Heart right ventricle (tissue), 16 donors: ENCODE results near the gene PHACTR4. TPM values are rescaled to one million over a fixed set of nuclear protein-coding genes. Genes with fewer than 3 reads are reported as not detected.
A peak's percentile ranks its signal among the peaks of the same experiment; 100 is the strongest.

ENCODE experiments used
- ATAC-seq, 8 donors: fragments of 200-7000 bp; cut with Tn5 transposase; one replicate each; pipeline ENCODE4 v1.9.1; 2020; ENCODE audit warnings: mild to moderate bottlenecking in 8 of 8, moderate library complexity in 8 of 8, moderate number of reproducible peaks in 1 of 8
- DNase-seq, 2 donors: peaks; one replicate each; pipeline ENCODE4 v3.0.0-alpha.2; 2020
- H3K27ac ChIP-seq, 10 donors: fragments of 200-600 bp; sonication (generic) in 2 of 10; one replicate each; pipeline versions ENCODE4 v1.5.0 to v1.8.0; 2020 to 2022; ENCODE audit warnings: mild to moderate bottlenecking in 3 of 10
- H3K27me3 ChIP-seq, 7 donors: fragments of 200-600 bp; one replicate each; pipeline ENCODE4 v1.8.0; 2021 to 2022; ENCODE audit warnings: mild to moderate bottlenecking in 2 of 7
- H3K36me3 ChIP-seq, 9 donors: fragments of 200-600 bp; sonication (generic) in 1 of 9; one replicate each; pipeline versions ENCODE4 v1.5.0 to v1.8.0; 2020 to 2022; ENCODE audit warnings: mild to moderate bottlenecking in 2 of 9
- H3K4me1 ChIP-seq, 9 donors: fragments of 200-600 bp; sonication (generic) in 1 of 9; one replicate each; pipeline versions ENCODE4 v1.5.0 to v1.8.0; 2020 to 2022; ENCODE audit warnings: mild to moderate bottlenecking in 4 of 9
- H3K4me3 ChIP-seq, 10 donors: fragments of 200-600 bp; sonication (generic) in 2 of 10; one replicate each; pipeline versions ENCODE4 v1.5.0 to v1.8.0; 2020 to 2022; ENCODE audit warnings: mild to moderate bottlenecking in 7 of 10, moderate library complexity in 2 of 10
- H3K9me3 ChIP-seq, 11 donors: fragments of 200-600 bp in 10 of 11; sonication (generic) in 2 of 11; one replicate each; pipeline versions ENCODE4 v1.5.0 to v1.8.0; 2013 to 2022; ENCODE audit warnings: mild to moderate bottlenecking in 2 of 11, control low read depth in 1 of 11, moderate library complexity in 1 of 11
- WGBS, 2 donors: extraction: QIAGEN DNeasy Blood & Tissue Kit; methylation state at CpG; one replicate each; pipeline ENCODE4 v1.1.7; 2013; ENCODE audit warnings: inconsistent platforms in 1 of 2; 5-methylcytosine and 5-hydroxymethylcytosine counted together
- intact Hi-C, 10 donors: fragments of 100-400 bp; cut with DNase I; formaldehyde crosslinking; loops; one replicate each; pipeline versions ENCODE4 v1.11.1 to v1.14.2; 2022
- long read RNA-seq, 3 donors: library from polyadenylated mRNA; unstranded; transcript quantifications; one replicate each; pipeline ENCODE4 v2.0.0, GENCODE V29; 2020 to 2021
- polyA plus RNA-seq, 2 donors: library from polyadenylated mRNA; stranded (reverse); fragments of 200-250 nt; gene quantifications; one replicate each; pipeline ENCODE4 v1.2.3, GENCODE V29; 2013
- total RNA-seq, 10 donors: library from RNA; stranded (reverse); fragmentation: NEBNext Ultra II Directional in 3 of 10; extraction: Animal tissue kit (Norgen Biotek cat#: 25700) in 3 of 10; gene quantifications; one replicate each; pipeline versions ENCODE4 v1.2.1 to v1.2.4, GENCODE V29; 2021 to 2023
- TF ChIP-seq, protein P1 (sequence below), 9 donors: fragments of 200-600 bp; sonication (generic) in 2 of 9; IDR thresholded peaks; one replicate each; pipeline versions ENCODE4 v1.5.0 to v1.8.0; 2021 to 2022; ENCODE audit warnings: antibody characterized with exemption in 9 of 9, mild to moderate bottlenecking in 5 of 9, moderate library complexity in 1 of 9
- donor health status: Arrhythmogenic right ventricular cardiomyopathy.
- donor health status: ischemic (EF 13 %, LVEDD 7.1; RV severe dilation, severe dysfunction).
- donor health status: healthy with polysubstance abuse.
- donor health status: DM: no; HTN: yes; CAD: no.
- donor health status: DM: no; HTN: no; CAD: no.
- donor health status: ischemic (EF 25% LVEDD 6.9; RV normal size, moderate dysfunction).
- donor health status: ischemic (EF 25% LVEDD 5.7; RV mildly dilated, moderate dysfunction).
- donor health status: healthy.
- donor health status: DM: yes; HTN: yes; CAD: no.
- donor health status: Ischemic cardiomyopathy.
- donor health status: ischemic (EF 35%, LVEDD 5.7; RV mildly dilated, moderate dysfunction).
- donor health status: nonischemic (EF 11% LVEDD 7.7; RV severe dilation, severe dysfunction).
- donor health status: DM: yes; HTN: yes; CAD: no.
- donor health status: PGD.
- donor health status: ischemic (EF 29% LVEDD 5.4; RV normal size, mild dysfunction).
- donor health status: nonischemic (EF 23%, LVEDD 6.1; RV moderate dilation, normal function).

Gene PHACTR4
- total RNA-seq (10 to 100 TPM; 14.0 to 24.9 (median 18.5) TPM), polyA plus RNA-seq (10 to 100 TPM; 17.0 to 36.1 TPM)
- long read RNA-seq, donor 1, partial matches to known transcripts = 7 of 15 reads
- long read RNA-seq, donor 1, other reads (novel, unspliced or antisense) = 8 of 15 reads
- long read RNA-seq, donor 2, partial matches to known transcripts = 2 of 8 reads
- long read RNA-seq, donor 2, other reads (novel, unspliced or antisense) = 5 of 8 reads
- long read RNA-seq, donor 3, partial matches to known transcripts = 6 of 8 reads
- long read RNA-seq, donor 3, other reads (novel, unspliced or antisense) = 2 of 8 reads

DNA sequence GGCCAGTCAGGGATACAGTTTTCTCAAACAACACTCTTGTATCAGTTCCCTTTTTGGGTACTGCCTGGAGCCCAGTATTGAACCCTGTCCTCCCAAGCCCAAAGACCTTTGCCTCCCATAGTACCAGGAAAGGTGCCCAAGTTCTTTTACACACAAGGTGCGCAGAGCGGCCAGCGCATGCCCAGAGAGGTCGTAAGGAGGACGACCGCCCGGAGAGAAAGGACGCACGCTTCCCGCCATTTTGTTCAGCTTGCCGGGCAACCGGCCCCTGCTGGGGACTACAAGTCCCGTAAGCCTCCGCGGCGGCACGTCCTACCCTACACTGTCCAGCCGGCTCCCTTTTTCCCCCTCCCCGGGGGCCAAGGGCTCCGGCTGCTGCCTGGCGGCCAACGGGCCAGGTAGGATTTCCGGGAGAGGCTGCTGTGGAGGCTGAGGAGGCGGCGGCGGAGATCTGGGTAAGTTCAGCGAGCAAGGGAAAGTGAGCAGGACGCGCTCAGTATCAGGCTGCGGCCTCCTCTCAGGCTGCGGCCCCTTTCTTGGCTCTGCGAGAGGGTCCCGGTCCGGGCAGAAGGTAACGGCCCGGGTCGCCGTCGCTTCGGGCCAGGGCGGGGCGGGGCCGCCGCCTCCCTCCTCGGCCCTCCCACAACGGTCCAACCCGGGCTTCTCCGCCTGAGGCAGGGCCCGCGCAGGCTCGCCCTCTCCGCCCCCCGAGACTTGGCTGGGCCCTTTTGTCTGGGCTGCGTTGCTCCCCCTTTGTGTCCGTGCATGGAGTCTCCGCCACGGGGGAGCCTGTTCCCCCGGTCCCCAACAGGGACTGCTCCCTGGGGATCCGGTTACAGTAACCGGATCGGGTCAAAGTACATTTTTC is at the start of gene PHACTR4:
PHACTR4 (plus strand) TSS at position 370 of the 868 bp plus-strand sequence. CDS start 37,708 bp downstream, outside the sequence.
- intact Hi-C loops = loop anchor here in 3 of 10 donors (1.0 to 10.0 kb wide), 5 partner anchors 105 to 235 kb away; partner anchors contain the start of genes SESN2 (in 1 of the 3) and TRNAU1AP (in 1 of the 3)
- WGBS, 2 donors = 0 to 1% methylated on average over 61 of the region's 61 CpGs

DNA sequence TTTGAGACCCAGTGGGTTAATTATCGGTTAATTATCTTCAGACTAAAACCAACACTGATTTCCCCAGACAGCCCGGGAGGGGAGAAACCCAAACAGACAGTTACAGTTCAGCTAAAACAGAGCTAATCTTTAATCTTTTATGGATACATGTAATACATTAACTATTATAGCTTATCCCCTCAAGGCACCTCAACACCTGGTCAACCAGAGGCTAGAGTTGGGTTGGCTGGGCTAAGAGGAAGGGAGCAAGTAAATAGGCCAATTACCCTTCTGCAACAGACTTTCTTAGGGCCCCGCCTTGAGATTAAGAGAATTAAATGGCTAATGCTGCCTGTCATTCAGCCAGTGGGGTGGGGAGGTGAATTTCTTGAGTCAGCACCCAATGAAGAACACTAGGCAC is 47.3 kb upstream of the PHACTR4 start:
- Histone ChIP-seq H3K27ac (no peak overlapping the region), H3K9me3 (no peaks in the 10 kb centered on the region), H3K4me1 (peaks cover 0 to 12% (median 0%) of the 10 kb centered on the region in 9 donors), H3K36me3 (no peaks in the 10 kb centered on the region), H3K4me3 (no peak overlapping the region), H3K27me3 (peaks cover 0 to 14% (median 0%) of the 10 kb centered on the region in 7 donors)
- intact Hi-C loops = loop anchor here in 1 of 10 donors (10.0 kb wide), 1 partner anchor 57 kb away; no protein-coding TSS in a partner anchor
- DNase-seq (no peak), ATAC-seq (no peak)
- 64 to 77% methylated on average over 3 of the region's 3 CpGs for WGBS, 2 donors
- TF ChIP-seq, protein P1, sequence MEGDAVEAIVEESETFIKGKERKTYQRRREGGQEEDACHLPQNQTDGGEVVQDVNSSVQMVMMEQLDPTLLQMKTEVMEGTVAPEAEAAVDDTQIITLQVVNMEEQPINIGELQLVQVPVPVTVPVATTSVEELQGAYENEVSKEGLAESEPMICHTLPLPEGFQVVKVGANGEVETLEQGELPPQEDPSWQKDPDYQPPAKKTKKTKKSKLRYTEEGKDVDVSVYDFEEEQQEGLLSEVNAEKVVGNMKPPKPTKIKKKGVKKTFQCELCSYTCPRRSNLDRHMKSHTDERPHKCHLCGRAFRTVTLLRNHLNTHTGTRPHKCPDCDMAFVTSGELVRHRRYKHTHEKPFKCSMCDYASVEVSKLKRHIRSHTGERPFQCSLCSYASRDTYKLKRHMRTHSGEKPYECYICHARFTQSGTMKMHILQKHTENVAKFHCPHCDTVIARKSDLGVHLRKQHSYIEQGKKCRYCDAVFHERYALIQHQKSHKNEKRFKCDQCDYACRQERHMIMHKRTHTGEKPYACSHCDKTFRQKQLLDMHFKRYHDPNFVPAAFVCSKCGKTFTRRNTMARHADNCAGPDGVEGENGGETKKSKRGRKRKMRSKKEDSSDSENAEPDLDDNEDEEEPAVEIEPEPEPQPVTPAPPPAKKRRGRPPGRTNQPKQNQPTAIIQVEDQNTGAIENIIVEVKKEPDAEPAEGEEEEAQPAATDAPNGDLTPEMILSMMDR (IDR thresholded peaks at IDR 0.05) = no peak

More for the DNA sequence above, at the start of gene PHACTR4:
- peak; percentile 98 to 99 (median 99) for ATAC-seq
- peak; percentile 92 to 93 for DNase-seq
- Histone ChIP-seq H3K36me3 (peaks cover 0 to 11% (median 0%) of the 10 kb centered on the region in 9 donors), H3K27me3 (no peaks in the 10 kb centered on the region), H3K27ac (peak within 1 kb of the TSS; percentile 76 to 98 (median 93)), H3K4me3 (peak within 1 kb of the TSS; percentile 51 to 98 (median 80)), H3K4me1 (peaks cover 0 to 32% (median 18%) of the 10 kb centered on the region in 9 donors), H3K9me3 (no peaks in the 10 kb centered on the region)
- TF ChIP-seq, protein P1 (IDR thresholded peaks at IDR 0.05) = peak in 1 of 9 donors; percentile 12

GRCh38 chr1:28323720-28324119 is 45.8 kb upstream of the PHACTR4 start:
- Histone ChIP-seq H3K4me1 (peaks cover 0 to 24% (median 4%) of the 10 kb centered on the region in 9 donors), H3K4me3 (no peak overlapping the region), H3K27ac (no peak overlapping the region), H3K9me3 (no peaks in the 10 kb centered on the region), H3K36me3 (no peaks in the 10 kb centered on the region), H3K27me3 (peaks cover 0 to 11% (median 0%) of the 10 kb centered on the region in 7 donors)
- WGBS, 2 donors = 36 to 51% methylated on average over 3 of the region's 3 CpGs
- intact Hi-C loops = loop anchor here in 1 of 10 donors (10.0 kb wide), 1 partner anchor 59 kb away; no protein-coding TSS in a partner anchor
- DNase-seq (no peak), ATAC-seq (no peak)
- TF ChIP-seq, protein P1 (IDR thresholded peaks at IDR 0.05) = no peak

- H3K4me1 ChIP-seq = peaks cover 3 to 31% (median 13%) of the 10 kb centered on the region in 9 donors
- DNase-seq (no peak), ATAC-seq (no peak)
- H3K27me3 ChIP-seq = peaks cover 0 to 2% (median 0%) of the 10 kb centered on the region in 7 donors
- H3K4me3 ChIP-seq = no peak overlapping the region
- H3K36me3 ChIP-seq = peaks cover 0 to 12% (median 3%) of the 10 kb centered on the region in 9 donors
- TF ChIP-seq, protein P1 (IDR thresholded peaks at IDR 0.05) = no peak
- H3K27ac ChIP-seq = peak overlapping the region in 1 of 10 donors; percentile 93
- H3K9me3 ChIP-seq = no peaks in the 10 kb centered on the region
- intact Hi-C loops = loop anchor here in 3 of 10 donors (5.0 to 10.0 kb wide), 3 partner anchors 62 to 69 kb away; partner anchors contain the start of gene SESN2 (in 1 of the 3)
Measured at GRCh38 chr1:28326515-28326914, 43.0 kb upstream of the PHACTR4 start.
